ENCODE measurements around the gene EXT2.

The EXT2 gene

DNA sequence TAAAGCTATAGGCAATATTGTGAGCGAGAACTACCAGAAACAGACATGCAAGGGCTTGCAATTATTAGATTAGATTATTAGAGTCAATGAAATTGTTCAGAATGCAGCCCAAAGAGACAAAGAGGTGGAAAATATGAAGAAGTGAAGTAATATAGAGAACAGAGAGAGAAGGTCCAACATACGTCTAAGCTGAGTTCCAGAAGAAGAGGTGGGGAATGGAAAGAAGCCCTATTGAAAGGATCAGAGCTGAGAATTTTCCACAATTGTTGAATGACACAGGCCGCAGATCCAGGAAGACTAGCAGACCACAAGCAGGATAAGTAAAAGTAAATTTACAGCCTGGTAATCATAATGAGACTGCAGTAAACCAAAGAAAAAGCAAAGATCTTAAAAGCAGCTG lies 93.2 kb downstream of the EXT2 start:
- Histone ChIP-seq H3K79me2 (ENCODE audit: insufficient read depth, low read depth) (no peaks in the 10 kb centered on the region), H3K27me3 (ENCODE audit: insufficient read depth, low read depth) (no peaks in the 10 kb centered on the region), H3K36me3 (ENCODE audit: insufficient read depth) (no peaks in the 10 kb centered on the region), H3K9ac (no peak overlapping the region), H3K27ac (no peak overlapping the region), H3K4me3 (IDR thresholded peaks at IDR 0.05; ENCODE audit: insufficient read depth, low read depth, low read length) (no peak overlapping the region), H3K4me1 (ENCODE audit: low read depth, poor library complexity, severe bottlenecking) (peaks cover 6% of the 10 kb centered on the region), H2AFZ (ENCODE audit: low read depth) (no peak overlapping the region), H3K4me2 (no peak overlapping the region), H4K20me1 (ENCODE audit: insufficient read depth) (no peaks in the 10 kb centered on the region)
- no peak for TF ChIP-seq CTCF (conservative IDR thresholded peaks at IDR 0.05; ENCODE audit: low read depth, low read length)

DNA sequence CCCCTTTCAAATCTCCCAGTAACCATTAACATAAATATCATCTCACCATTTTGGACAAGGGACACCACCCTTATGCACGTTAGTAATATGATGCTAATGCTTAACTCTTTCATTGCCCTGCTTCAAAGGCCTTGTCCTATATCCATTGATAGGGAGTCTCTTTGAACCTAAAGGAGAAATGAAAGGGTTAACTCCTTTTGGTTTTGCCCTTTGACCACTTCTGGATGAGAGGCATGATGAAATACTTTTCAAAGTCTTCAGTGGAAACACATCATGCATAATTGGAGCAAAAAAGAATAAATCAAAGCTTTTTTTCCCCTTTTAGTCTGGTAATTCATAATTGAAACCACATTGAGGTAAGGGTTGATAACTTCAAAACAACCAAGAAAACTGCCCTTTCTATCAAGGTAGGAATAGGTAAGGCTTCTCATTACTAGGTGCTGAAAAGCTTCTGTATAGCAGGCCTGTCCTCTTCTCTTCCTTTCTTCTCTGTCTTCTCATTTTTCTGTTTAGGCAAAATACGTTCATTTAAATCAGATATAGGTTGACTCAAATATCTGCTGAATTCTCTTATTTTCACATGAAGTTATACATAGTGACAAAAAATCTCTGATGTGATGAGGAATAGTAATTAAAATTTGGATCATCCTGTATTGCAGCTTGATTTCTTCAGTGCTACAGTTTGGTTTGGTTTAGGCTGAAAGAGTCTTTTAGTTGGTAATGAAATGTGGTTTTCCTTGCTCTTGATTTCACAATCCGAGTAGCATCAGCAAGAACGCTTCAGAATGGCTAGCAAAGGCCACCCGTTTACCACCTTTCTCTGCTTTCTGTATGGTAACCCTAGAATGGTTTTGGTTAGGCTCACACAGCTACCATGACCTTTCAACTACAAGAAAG lies 94.8 kb downstream of the EXT2 start:
- Histone ChIP-seq H3K36me3 (ENCODE audit: insufficient read depth) (no peaks in the 10 kb centered on the region), H2AFZ (ENCODE audit: low read depth) (no peak overlapping the region), H3K4me2 (no peak overlapping the region), H3K27me3 (ENCODE audit: insufficient read depth, low read depth) (no peaks in the 10 kb centered on the region), H3K27ac (no peak overlapping the region), H3K4me3 (IDR thresholded peaks at IDR 0.05; ENCODE audit: insufficient read depth, low read depth, low read length) (no peak overlapping the region), H4K20me1 (ENCODE audit: insufficient read depth) (no peaks in the 10 kb centered on the region), H3K4me1 (ENCODE audit: low read depth, poor library complexity, severe bottlenecking) (peaks cover 6% of the 10 kb centered on the region), H3K9ac (no peak overlapping the region), H3K79me2 (ENCODE audit: insufficient read depth, low read depth) (no peaks in the 10 kb centered on the region)
- no peak for TF ChIP-seq CTCF (conservative IDR thresholded peaks at IDR 0.05; ENCODE audit: low read depth, low read length)

DNA sequence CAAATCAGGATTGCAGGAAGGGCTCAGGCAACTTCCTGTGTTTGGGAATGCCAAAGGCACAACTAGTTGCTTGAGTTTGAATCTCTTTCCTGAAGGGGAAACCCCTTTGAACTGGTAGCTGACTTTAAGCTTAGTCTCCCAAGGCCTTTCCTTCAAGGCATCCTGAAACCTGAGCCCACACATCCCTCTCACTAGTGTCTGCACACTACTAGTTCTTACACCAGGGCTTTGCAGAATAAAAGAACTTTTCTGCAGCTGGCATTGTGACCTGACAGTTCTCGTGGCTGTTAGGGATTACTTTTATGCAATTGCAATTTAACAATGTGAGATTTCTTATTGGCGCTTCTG lies 95.4 kb downstream of the EXT2 start:
- Histone ChIP-seq H3K4me2 (no peak overlapping the region), H4K20me1 (ENCODE audit: insufficient read depth) (no peaks in the 10 kb centered on the region), H3K4me3 (IDR thresholded peaks at IDR 0.05; ENCODE audit: insufficient read depth, low read depth, low read length) (no peak overlapping the region), H2AFZ (ENCODE audit: low read depth) (no peak overlapping the region), H3K79me2 (ENCODE audit: insufficient read depth, low read depth) (no peaks in the 10 kb centered on the region), H3K4me1 (ENCODE audit: low read depth, poor library complexity, severe bottlenecking) (no peaks in the 10 kb centered on the region), H3K36me3 (ENCODE audit: insufficient read depth) (no peaks in the 10 kb centered on the region), H3K27ac (no peak overlapping the region), H3K9ac (no peak overlapping the region), H3K27me3 (ENCODE audit: insufficient read depth, low read depth) (no peaks in the 10 kb centered on the region)
- no peak for TF ChIP-seq CTCF (conservative IDR thresholded peaks at IDR 0.05; ENCODE audit: low read depth, low read length)

DNA sequence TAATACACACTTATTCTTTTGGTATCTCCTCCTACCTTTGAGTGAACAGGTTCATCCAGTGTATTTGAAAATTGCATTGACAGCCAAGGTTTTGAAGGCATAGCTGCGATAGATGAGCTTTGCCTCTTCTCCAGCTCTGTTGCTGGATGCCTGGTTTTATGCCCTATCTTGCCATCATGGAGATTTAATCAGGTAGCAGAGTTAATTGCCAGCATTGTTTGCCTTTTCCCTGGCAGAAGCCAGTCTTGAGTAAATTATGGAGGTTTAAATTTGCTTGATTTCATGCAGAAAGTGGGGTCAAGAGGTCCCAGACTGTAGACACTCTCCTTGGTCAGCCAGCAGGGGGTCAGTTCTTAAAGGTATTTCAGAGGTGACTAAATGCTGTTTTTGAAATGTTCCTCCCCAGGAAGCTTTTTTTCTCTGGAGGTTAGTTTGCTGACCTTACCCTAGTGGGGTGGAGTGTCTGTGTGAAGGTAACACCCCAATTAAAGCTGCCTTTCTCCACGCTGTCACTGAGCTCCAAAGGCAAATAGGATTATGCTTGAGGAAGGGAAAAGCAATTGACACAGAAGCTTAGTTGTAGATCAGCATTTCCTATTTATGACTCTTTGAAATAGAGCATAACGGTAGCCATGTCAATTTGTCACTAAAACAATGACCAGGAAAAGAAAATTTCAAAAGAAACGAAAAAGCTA lies 96.0 kb downstream of the EXT2 start:
- no peaks in the 10 kb centered on the region for H3K4me1 ChIP-seq (ENCODE audit: low read depth, poor library complexity, severe bottlenecking)
- no peak overlapping the region for H3K9ac ChIP-seq
- H4K20me1 ChIP-seq (ENCODE audit: insufficient read depth) = no peaks in the 10 kb centered on the region
- H3K36me3 ChIP-seq (ENCODE audit: insufficient read depth) = no peaks in the 10 kb centered on the region
- no peaks in the 10 kb centered on the region for H3K27me3 ChIP-seq (ENCODE audit: insufficient read depth, low read depth)
- no peak overlapping the region for H3K4me3 ChIP-seq (IDR thresholded peaks at IDR 0.05; ENCODE audit: insufficient read depth, low read depth, low read length)
- no peak for TF ChIP-seq CTCF (conservative IDR thresholded peaks at IDR 0.05; ENCODE audit: low read depth, low read length)
- H2AFZ ChIP-seq (ENCODE audit: low read depth) = no peak overlapping the region
- no peak overlapping the region for H3K4me2 ChIP-seq
- H3K79me2 ChIP-seq (ENCODE audit: insufficient read depth, low read depth) = no peaks in the 10 kb centered on the region
- no peak overlapping the region for H3K27ac ChIP-seq

All from KMS-11 (cell line).